ENCODE measurements around the gene BCAM.
A peak's percentile ranks its signal among the peaks of the same experiment; 100 is the strongest.

Gene BCAM

GRCh38 chr19:44792281-44792680, 16.6 kb upstream of the BCAM start:
- DNase-seq (ENCODE audit: low read depth): no peak

- no peak for DNase-seq (ENCODE audit: low read depth)
These were observed 14.3 kb upstream of the BCAM start for GRCh38 chr19:44794610-44795009.

GRCh38 chr19:44795398-44795987, 13.4 kb upstream of the BCAM start:
- DNase-seq (ENCODE audit: low read depth): no peak

GRCh38 chr19:44796701-44797115, 12.2 kb upstream of the BCAM start:
- no peak for DNase-seq (ENCODE audit: low read depth)

GRCh38 chr19:44799627-44800346, 9.1 kb upstream of the BCAM start:
- DNase-seq (ENCODE audit: low read depth): no peak

- peak; percentile 43 for DNase-seq (ENCODE audit: low read depth)
These were observed 8.4 kb upstream of the BCAM start for GRCh38 chr19:44800461-44800860.

GRCh38 chr19:44803442-44804428, 5.2 kb upstream of the BCAM start:
- no peak for DNase-seq (ENCODE audit: low read depth)

GRCh38 chr19:44806291-44806690, 2.6 kb upstream of the BCAM start:
- DNase-seq (ENCODE audit: low read depth): no peak

- no peak for DNase-seq (ENCODE audit: low read depth)
These were observed 1.7 kb upstream of the BCAM start for GRCh38 chr19:44807162-44807561.

- no peak for DNase-seq (ENCODE audit: low read depth)
These were observed 1.0 kb upstream of the BCAM start for GRCh38 chr19:44807652-44808462.

GRCh38 chr19:44809577-44810233, 802 bp downstream of the BCAM start:
- no peak for DNase-seq (ENCODE audit: low read depth)

GRCh38 chr19:44810234-44811121, 1.6 kb downstream of the BCAM start:
- no peak for DNase-seq (ENCODE audit: low read depth)

- no peak for DNase-seq (ENCODE audit: low read depth)
These were observed 2.2 kb downstream of the BCAM start for GRCh38 chr19:44811122-44811419.

- DNase-seq (ENCODE audit: low read depth): no peak
These were observed 3.3 kb downstream of the BCAM start for GRCh38 chr19:44812142-44812718.

GRCh38 chr19:44813070-44813840, 4.4 kb downstream of the BCAM start:
- DNase-seq (ENCODE audit: low read depth): no peak

GRCh38 chr19:44813841-44814470, 5.1 kb downstream of the BCAM start:
- DNase-seq (ENCODE audit: low read depth): no peak

- DNase-seq (ENCODE audit: low read depth): no peak
These were observed 5.6 kb downstream of the BCAM start for GRCh38 chr19:44814517-44814916.

- no peak for DNase-seq (ENCODE audit: low read depth)
These were observed 7.4 kb downstream of the BCAM start for GRCh38 chr19:44816301-44816700.

Measured in T-helper 22 cell (primary cell).